ENCODE data around the gene EXOC6.

Gene EXOC6

DNA sequence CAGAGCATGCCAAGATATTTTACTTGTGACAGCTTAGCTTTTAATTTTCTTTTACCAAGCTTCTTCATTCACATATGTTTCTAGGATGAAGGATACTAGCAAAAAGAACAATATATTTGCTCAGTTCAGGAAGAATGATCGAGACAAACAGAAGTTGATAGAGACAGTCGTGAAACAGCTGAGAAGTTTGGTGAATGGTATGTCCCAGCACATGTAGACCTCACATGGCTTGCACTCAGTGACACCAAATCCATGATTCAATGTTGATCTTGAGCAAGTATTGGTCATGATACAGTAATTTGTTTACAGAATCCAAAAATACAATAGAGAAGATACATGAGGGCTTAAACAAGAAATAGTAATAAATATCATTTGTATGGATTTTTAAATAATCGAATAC is 209.8 kb downstream of the EXOC6 start:
- Mint-ChIP-seq H3K36me3 (ENCODE audit: low read depth) (peaks cover 23% of the 10 kb centered on the region), H3K4me3 (no peak overlapping the region), H3K27me3 (ENCODE audit: low read depth, poor library complexity) (peaks cover 80% of the 10 kb centered on the region), H3K27ac (no peak overlapping the region), H3K9me3 (peaks cover 21% of the 10 kb centered on the region), H3K4me1 (no peaks in the 10 kb centered on the region)
- TF ChIP-seq, protein P1, sequence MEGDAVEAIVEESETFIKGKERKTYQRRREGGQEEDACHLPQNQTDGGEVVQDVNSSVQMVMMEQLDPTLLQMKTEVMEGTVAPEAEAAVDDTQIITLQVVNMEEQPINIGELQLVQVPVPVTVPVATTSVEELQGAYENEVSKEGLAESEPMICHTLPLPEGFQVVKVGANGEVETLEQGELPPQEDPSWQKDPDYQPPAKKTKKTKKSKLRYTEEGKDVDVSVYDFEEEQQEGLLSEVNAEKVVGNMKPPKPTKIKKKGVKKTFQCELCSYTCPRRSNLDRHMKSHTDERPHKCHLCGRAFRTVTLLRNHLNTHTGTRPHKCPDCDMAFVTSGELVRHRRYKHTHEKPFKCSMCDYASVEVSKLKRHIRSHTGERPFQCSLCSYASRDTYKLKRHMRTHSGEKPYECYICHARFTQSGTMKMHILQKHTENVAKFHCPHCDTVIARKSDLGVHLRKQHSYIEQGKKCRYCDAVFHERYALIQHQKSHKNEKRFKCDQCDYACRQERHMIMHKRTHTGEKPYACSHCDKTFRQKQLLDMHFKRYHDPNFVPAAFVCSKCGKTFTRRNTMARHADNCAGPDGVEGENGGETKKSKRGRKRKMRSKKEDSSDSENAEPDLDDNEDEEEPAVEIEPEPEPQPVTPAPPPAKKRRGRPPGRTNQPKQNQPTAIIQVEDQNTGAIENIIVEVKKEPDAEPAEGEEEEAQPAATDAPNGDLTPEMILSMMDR (IDR thresholded peaks at IDR 0.05), result no peak
- DNase-seq, result no peak

GRCh38 chr10:93059975-93060886 is 211.9 kb downstream of the EXOC6 start, which contains the start of gene CYP26C1:
CYP26C1 (plus strand) TSS chr10:93060798; CDS start chr10:93061264, 466 bp downstream.
- peak within 1 kb of the TSS; percentile 55 for H3K4me3 Mint-ChIP-seq
- DNase-seq, result no peak
- H3K4me1 Mint-ChIP-seq, result peaks cover 5% of the 10 kb centered on the region
- H3K27ac Mint-ChIP-seq, result no peak within 1 kb of the TSS
- peaks cover 23% of the 10 kb centered on the region for H3K36me3 Mint-ChIP-seq (ENCODE audit: low read depth)
- H3K9me3 Mint-ChIP-seq, result peaks cover 26% of the 10 kb centered on the region
- peaks cover 89% of the 10 kb centered on the region for H3K27me3 Mint-ChIP-seq (ENCODE audit: low read depth, poor library complexity)
- TF ChIP-seq, protein P1 (IDR thresholded peaks at IDR 0.05), result no peak

- TF ChIP-seq, protein P1 (IDR thresholded peaks at IDR 0.05), result no peak
- peaks cover 23% of the 10 kb centered on the region for H3K36me3 Mint-ChIP-seq (ENCODE audit: low read depth)
- no peak overlapping the region for H3K27ac Mint-ChIP-seq
- peak overlapping the region; percentile 52 for H3K4me3 Mint-ChIP-seq
- H3K4me1 Mint-ChIP-seq, result peaks cover 5% of the 10 kb centered on the region
- H3K9me3 Mint-ChIP-seq, result peaks cover 26% of the 10 kb centered on the region
- no peak for DNase-seq
- H3K27me3 Mint-ChIP-seq (ENCODE audit: low read depth, poor library complexity), result peaks cover 96% of the 10 kb centered on the region
Observed at GRCh38 chr10:93060887-93061593, 212.7 kb downstream of the EXOC6 start.

DNA sequence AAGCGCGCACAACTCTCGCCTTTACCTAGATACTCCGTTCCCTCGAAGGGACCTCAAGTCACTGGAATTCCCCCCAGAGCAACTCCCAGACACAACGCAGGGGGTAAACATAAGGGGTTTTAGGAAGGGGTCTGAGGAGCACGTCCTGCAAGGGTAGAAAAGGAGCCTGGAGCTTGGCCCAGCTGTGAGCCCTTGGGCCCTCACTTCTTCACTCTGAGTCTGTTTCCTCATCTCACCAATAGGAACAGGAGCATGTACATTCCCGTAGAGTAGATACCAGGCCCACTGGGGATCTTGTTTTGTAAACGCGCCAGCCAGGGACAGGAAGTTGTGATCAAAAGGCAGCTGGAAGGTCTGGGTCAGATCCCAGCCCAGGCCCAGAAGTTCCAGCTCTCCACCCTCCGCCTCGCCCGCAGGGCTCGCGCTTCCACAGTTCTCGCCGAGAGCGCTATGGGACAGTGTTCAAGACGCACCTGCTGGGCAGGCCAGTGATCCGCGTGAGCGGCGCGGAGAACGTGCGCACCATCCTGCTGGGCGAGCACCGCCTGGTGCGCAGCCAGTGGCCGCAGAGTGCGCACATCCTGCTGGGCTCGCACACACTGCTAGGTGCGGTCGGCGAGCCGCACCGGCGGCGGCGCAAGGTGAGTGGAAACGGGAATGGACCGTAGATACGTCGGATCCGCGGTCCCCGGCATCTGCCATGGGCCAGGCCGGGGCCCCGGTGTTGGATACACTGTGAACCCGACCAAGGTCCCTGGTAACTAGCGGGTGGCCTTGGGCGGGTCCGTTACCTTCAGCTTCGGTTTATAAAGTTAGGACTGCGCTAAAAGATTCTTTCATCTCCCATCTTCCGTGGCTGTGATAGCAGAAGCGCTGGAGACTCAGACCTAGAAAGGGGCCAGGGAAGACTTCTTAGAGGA is 213.5 kb downstream of the EXOC6 start:
- Mint-ChIP-seq H3K27ac (no peak overlapping the region), H3K4me1 (peaks cover 5% of the 10 kb centered on the region), H3K27me3 (ENCODE audit: low read depth, poor library complexity) (peaks cover 96% of the 10 kb centered on the region), H3K36me3 (ENCODE audit: low read depth) (peaks cover 23% of the 10 kb centered on the region), H3K4me3 (peak overlapping the region; percentile 78), H3K9me3 (peaks cover 26% of the 10 kb centered on the region)
- DNase-seq, result no peak
- TF ChIP-seq, protein P1 (IDR thresholded peaks at IDR 0.05), result no peak

DNA sequence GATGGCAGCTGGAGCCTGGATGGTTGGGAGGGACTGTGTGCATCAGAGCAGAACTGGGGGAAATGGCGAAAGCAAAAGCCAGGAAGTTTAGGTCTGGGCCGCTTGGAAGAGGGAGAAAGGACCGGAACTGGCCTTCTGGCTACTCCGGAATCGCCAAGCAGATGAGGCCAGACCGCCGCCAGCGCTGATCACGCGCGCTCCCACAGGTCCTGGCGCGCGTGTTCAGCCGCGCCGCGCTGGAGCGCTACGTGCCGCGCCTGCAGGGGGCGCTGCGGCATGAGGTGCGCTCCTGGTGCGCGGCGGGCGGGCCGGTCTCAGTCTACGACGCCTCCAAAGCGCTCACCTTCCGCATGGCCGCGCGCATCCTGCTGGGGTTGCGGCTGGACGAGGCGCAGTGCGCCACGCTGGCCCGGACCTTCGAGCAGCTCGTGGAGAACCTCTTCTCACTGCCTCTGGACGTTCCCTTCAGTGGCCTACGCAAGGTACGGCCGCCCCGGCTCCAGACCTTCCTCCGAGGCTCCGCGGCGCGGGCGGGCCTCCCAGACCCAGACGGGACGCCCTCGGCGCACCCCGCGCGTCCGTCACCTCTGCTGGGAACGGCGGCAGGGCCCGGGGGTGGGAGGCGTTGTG is 214.3 kb downstream of the EXOC6 start:
- H3K36me3 Mint-ChIP-seq (ENCODE audit: low read depth), result peaks cover 23% of the 10 kb centered on the region
- H3K9me3 Mint-ChIP-seq, result peaks cover 26% of the 10 kb centered on the region
- peaks cover 98% of the 10 kb centered on the region for H3K27me3 Mint-ChIP-seq (ENCODE audit: low read depth, poor library complexity)
- no peak overlapping the region for H3K27ac Mint-ChIP-seq
- peak; percentile 69 for DNase-seq
- TF ChIP-seq, protein P1 (IDR thresholded peaks at IDR 0.05), result peak; percentile 61
- peaks cover 10% of the 10 kb centered on the region for H3K4me1 Mint-ChIP-seq
- H3K4me3 Mint-ChIP-seq, result peak overlapping the region; percentile 78
